Omental fat pad (tissue), 4 donors: ENCODE results near the gene FBXO31. TPM values are rescaled to one million over a fixed set of nuclear protein-coding genes. Genes with fewer than 3 reads are reported as not detected.

Source experiments
- ATAC-seq: fragments of 150-250 bp; one replicate; pipeline ENCODE4 v1.9.1; 2016; ENCODE audit warnings: mild to moderate bottlenecking, moderate library complexity; ENCODE audit not compliant: low FRiP score
- DNase-seq: peaks from one replicate; pipeline ENCODE4 v3.0.0-alpha.2; 2019; ENCODE audit warnings: low spot score
- total RNA-seq, 4 donors: library from RNA; depleted of rRNA; stranded (reverse); fragments of >200 nt; gene quantifications; one replicate each; pipeline ENCODE4 v1.1.0, GENCODE V29; 2016
- TF ChIP-seq, protein P1 (sequence below), 3 donors: fragments of 450-650 bp; IDR thresholded peaks; one replicate each; pipeline ENCODE4 v1.5.1; 2016 to 2017; ENCODE audit warnings: antibody characterized with exemption in 3 of 3, mild to moderate bottlenecking in 3 of 3, moderate library complexity in 2 of 3

Gene FBXO31
- total RNA-seq, 4 donors from 2014 or later, result 32.8 to 187 (median 61.9) TPM

DNA sequence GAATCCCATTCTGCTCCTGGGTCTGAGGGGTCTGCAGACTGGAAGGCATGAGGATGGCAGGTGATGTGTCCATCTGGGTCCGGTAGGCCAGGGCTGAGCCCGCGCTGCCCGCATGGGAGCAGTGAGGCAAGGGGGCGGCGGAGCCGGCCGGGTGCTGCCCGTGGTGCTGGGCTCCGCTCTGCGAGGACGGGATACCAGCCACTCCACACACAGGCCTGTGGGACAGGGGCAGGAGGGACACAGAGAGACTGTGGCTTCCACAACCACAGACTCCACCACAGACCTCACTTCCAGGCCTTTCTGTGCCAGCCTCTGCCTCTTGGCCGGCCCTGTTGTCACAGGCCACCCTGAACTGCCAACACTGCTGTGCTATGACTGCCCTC, 33.9 kb upstream of the FBXO31 start:
- DNase-seq, result no peak

DNA sequence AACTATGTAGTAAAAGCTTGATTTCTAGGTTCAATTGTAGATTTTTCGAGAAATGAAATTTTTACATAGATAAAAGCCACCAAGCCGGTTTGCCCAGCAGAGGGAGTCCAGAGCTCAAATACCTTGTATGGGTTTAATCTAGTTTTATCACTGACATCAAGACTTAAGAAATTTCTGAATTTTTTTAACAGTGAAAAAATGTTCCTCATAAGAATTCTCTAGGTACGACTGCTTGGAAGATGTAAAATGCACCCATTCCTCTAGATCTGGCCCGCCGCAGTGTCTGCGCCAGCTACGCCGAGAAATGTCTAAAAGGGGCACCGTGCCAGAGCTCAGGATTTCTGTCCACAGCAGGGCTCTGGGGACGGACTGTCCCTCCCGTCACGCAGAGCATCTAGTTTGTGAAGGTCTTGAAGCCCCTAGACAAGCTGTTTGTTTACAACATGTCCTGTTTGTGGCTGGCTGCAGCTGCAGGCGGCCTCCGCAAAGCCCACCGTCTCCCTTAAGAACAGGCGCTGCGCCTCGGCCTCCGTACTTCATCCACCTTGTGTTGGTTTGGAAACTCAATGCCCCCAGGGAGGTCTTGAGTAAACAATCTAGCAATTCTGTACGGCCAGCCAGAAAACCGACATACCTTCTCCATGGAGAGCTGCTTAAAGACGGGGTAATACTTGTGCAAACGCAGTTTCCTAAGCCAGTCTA, 33.4 kb upstream of the FBXO31 start:
- no peak for ATAC-seq
- no peak for DNase-seq
- TF ChIP-seq, protein P1, sequence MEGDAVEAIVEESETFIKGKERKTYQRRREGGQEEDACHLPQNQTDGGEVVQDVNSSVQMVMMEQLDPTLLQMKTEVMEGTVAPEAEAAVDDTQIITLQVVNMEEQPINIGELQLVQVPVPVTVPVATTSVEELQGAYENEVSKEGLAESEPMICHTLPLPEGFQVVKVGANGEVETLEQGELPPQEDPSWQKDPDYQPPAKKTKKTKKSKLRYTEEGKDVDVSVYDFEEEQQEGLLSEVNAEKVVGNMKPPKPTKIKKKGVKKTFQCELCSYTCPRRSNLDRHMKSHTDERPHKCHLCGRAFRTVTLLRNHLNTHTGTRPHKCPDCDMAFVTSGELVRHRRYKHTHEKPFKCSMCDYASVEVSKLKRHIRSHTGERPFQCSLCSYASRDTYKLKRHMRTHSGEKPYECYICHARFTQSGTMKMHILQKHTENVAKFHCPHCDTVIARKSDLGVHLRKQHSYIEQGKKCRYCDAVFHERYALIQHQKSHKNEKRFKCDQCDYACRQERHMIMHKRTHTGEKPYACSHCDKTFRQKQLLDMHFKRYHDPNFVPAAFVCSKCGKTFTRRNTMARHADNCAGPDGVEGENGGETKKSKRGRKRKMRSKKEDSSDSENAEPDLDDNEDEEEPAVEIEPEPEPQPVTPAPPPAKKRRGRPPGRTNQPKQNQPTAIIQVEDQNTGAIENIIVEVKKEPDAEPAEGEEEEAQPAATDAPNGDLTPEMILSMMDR (IDR thresholded peaks at IDR 0.05), result peak in 1 of 3 donors; percentile 20

More for the DNA sequence above, 33.9 kb upstream of the FBXO31 start:
- TF ChIP-seq, protein P1 (IDR thresholded peaks at IDR 0.05), result no peak
- no peak for ATAC-seq

DNA sequence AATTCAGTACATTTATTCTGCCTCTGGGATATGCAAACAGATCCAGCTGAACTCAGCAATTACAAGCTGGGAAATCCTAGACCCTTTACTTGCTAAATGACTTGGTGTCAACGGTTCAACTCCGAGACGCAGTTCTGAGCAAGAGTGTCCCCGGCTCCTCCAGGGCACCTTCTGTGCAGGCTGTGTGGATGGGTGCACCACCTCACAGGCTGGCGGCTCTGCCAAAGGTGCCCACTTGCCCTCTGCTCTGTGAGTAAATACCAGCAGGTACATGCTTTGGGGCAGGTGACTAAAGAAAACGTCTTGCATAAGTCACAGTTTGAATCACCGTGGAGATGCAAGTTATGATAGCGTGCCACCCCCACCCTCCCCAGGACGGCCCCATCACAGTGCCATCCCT, 31.9 kb upstream of the FBXO31 start:
- no peak for DNase-seq
- no peak for ATAC-seq
- TF ChIP-seq, protein P1 (IDR thresholded peaks at IDR 0.05), result no peak

DNA sequence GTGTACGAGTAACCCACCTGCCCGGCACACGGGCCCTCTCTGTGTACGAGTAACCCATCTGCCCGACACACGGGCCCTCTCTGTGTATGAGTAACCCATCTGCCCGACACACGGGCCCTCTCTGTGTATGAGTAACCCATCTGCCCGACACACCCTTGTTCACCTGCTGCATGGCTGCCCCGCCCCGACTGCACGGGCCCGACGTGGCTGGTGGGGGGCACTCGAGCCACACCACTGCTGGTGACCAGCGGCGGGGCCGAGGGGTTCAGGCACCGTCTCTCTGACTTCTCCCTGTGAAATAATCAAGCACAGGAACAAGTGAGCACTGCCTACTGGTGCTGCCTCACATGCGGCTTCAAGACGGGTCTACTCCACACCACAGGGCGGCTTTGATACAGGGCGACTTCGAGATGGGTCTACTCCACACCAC, 30.7 kb upstream of the FBXO31 start:
- DNase-seq (no peak), ATAC-seq (no peak)
- TF ChIP-seq, protein P1 (IDR thresholded peaks at IDR 0.05), result no peak

DNA sequence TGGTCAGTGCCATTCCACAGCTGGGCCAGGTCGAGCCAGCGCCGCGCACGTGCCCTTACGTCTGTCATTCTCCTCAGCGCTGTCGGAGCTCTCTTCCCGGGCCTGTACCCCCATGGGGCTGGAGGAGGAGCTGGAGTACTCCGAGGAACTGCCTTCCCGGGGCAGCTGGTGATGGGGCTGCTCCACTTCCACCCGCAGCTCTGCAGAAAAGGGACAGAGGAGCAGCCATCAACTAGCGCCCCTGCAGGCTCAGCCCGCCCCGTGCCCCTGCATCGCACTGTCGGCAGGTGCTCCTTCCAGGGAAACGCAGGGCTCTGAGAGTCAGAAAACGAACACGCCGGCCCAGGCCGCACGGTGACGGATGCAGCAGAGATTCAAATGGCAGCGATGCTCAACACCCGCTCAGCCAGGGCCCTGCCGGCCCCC, 29.4 kb upstream of the FBXO31 start:
- ATAC-seq (no peak), DNase-seq (no peak)
- TF ChIP-seq, protein P1 (IDR thresholded peaks at IDR 0.05), result no peak

DNA sequence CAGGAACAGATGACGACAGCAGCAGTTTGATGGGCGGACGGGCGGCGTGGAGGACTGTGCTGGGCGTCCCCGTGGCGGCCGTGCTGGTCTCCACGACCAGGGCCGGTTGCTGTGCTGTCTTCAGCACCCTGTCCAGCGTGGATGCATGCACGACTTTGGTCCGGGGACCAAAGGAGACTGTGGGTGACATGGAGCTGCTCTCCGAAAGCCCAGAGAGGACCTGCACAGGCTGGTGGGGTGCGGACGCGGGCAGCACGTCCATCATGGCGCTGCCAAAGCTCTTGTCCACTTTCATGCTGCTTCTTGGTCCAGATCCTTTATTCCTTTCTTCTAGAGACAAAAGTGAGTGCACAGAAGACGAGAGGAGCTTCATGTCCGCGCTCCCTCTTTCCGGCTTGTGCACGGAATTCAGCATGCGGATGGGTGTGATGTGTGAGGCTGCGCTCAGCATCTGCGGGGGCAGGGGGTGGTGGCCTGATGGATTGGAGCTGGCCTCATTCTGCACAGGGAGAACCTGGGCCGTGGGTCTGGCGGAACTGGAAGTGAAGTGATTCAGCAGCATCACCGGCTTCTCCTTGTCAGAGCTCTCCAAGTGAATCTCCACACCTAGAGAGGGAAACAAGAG, 28.9 kb upstream of the FBXO31 start:
- TF ChIP-seq, protein P1 (IDR thresholded peaks at IDR 0.05), result no peak
- no peak for DNase-seq
- ATAC-seq, result no peak
